ENCODE measurements around the gene GMPR2.

- no peak for TF ChIP-seq CTCF (IDR thresholded peaks at IDR 0.05)
- no peak for TF ChIP-seq POLR2A (IDR thresholded peaks at IDR 0.05)
These were observed 13.2 kb upstream of the GMPR2 start for GRCh38 chr14:24219521-24219920.

Measured in breast epithelium (tissue), 3 donors.